ENCODE data around the gene BCLAF1. TPM values are rescaled to one million over a fixed set of nuclear protein-coding genes. Genes with fewer than 3 reads are reported as not detected.

BCLAF1 gene
- total RNA-seq: 60.7 and 137 TPM in 2 replicates

GRCh38 chr6:136289579-136290409, at the start of gene BCLAF1:
Gene BCLAF1 (minus strand): TSS chr6:136289846. CDS start chr6:136279866, 9,980 bp downstream.

GRCh38 chr6:136249811-136250685, 39.6 kb downstream of the BCLAF1 start, which contains the start of gene MTFR2:
Gene MTFR2 (minus strand): TSS chr6:136250311. CDS start chr6:136249099, 1,212 bp downstream.

Other genes starting within 250 kb of the BCLAF1 start
- gene MTFR2, start 39.5 kb downstream of the BCLAF1 start, total RNA-seq: 0.66 and 2.9 TPM in 2 replicates

All from smooth muscle cell of trachea (primary cell).